MCF 10A (cell line): Measurements from ENCODE around the gene CHST11. TPM values are rescaled to one million over a fixed set of nuclear protein-coding genes. Genes with fewer than 3 reads are reported as not detected.

Experiments
- BruUV-seq: library from RNA; stranded (reverse); fragments of 400-500 nt; replicated peaks from 2 replicates; lab custom pipeline; 2021; lab: Mats Ljungman, UMichigan
- CTCF ChIA-PET: fragments of 300-600 bp; sonication (Branson Sonifier 250); formaldehyde crosslinking; extraction: SDS; loops from one replicate; lab custom pipeline; 2021; ENCODE audit warnings: antibody characterized with exemption, inconsistent platforms; lab: Yijun Ruan, JAX
- POLR2A ChIA-PET: fragments of 300-600, 350-650 bp; sonication (Branson Sonifier 250); formaldehyde crosslinking; extraction: SDS; loops from one replicate; lab custom pipeline; 2020; ENCODE audit warnings: antibody characterized with exemption, inconsistent platforms; lab: Yijun Ruan, JAX
- DNase-seq: peaks from one replicate; pipeline ENCODE4 v3.0.0-alpha.2; 2018; ENCODE audit not compliant: unreplicated experiment
- H3K27ac Mint-ChIP-seq: one replicate; pipeline ENCODE4 v1.8.0; 2022; ENCODE audit warnings: mild to moderate bottlenecking, low read depth, mixed read lengths; ENCODE audit not compliant: unreplicated experiment
- H3K27me3 Mint-ChIP-seq: one replicate; pipeline ENCODE4 v1.8.0; 2022; ENCODE audit warnings: mixed read lengths; ENCODE audit not compliant: insufficient read depth, unreplicated experiment
- H3K36me3 Mint-ChIP-seq: one replicate; pipeline ENCODE4 v1.8.0; 2022; ENCODE audit warnings: mild to moderate bottlenecking, moderate library complexity, mixed read lengths; ENCODE audit not compliant: insufficient read depth, unreplicated experiment
- H3K4me1 Mint-ChIP-seq: one replicate; pipeline ENCODE4 v1.8.0; 2022; ENCODE audit warnings: mixed read lengths; ENCODE audit not compliant: insufficient read depth, unreplicated experiment
- H3K4me3 Mint-ChIP-seq: one replicate; pipeline ENCODE4 v1.8.0; 2022; ENCODE audit warnings: mild to moderate bottlenecking, moderate library complexity, mixed read lengths; ENCODE audit not compliant: unreplicated experiment
- H3K9me3 Mint-ChIP-seq: one replicate; pipeline ENCODE4 v1.8.0; 2022; ENCODE audit warnings: mixed read lengths; ENCODE audit not compliant: unreplicated experiment
- CTCF ChIP-seq: fragments of 200-600 bp; IDR thresholded peaks from one replicate; pipeline ENCODE4 v1.8.0; 2022; ENCODE audit warnings: antibody characterized with exemption, mild to moderate bottlenecking; ENCODE audit not compliant: unreplicated experiment
- intact Hi-C: fragments of 100-400 bp; cut with micrococcal nuclease; formaldehyde crosslinking; loops from 2 replicates; pipeline ENCODE4 v1.14.1; 2022
- total RNA-seq: library from RNA; stranded (reverse); gene quantifications from 2 replicates; pipeline ENCODE4 v1.2.3, GENCODE V29; 2022

The CHST11 gene
- total RNA-seq, 1 experiment from 2014 or later = 5.3 TPM

- no peak overlapping the region for H3K4me3 Mint-ChIP-seq
- no peak overlapping the region for H3K27ac Mint-ChIP-seq
- POLR2A ChIA-PET = no interaction called here
- CTCF ChIA-PET = interaction anchor here (0.6 kb wide), 1 partner anchor 144 kb away, joined by 3 read pairs; no protein-coding TSS in a partner anchor
- no peaks in the 10 kb centered on the region for H3K36me3 Mint-ChIP-seq
- intact Hi-C loops = no loop called here
- DNase-seq = no peak
- no peaks in the 10 kb centered on the region for H3K4me1 Mint-ChIP-seq
- H3K9me3 Mint-ChIP-seq = no peaks in the 10 kb centered on the region
- no peak for TF ChIP-seq CTCF
- BruUV-seq = no TSS peak
- H3K27me3 Mint-ChIP-seq = no peaks in the 10 kb centered on the region
Measured at GRCh38 chr12:104502638-104503037, 45.9 kb downstream of the CHST11 start.

GRCh38 chr12:104503191-104503590 lies 46.4 kb downstream of the CHST11 start:
- CTCF ChIA-PET = no interaction called here
- Mint-ChIP-seq H3K4me1 (no peaks in the 10 kb centered on the region), H3K27ac (no peak overlapping the region), H3K4me3 (no peak overlapping the region), H3K27me3 (no peaks in the 10 kb centered on the region), H3K36me3 (no peaks in the 10 kb centered on the region), H3K9me3 (no peaks in the 10 kb centered on the region)
- TF ChIP-seq CTCF = no peak
- DNase-seq = no peak
- intact Hi-C loops = no loop called here
- BruUV-seq = no TSS peak
- POLR2A ChIA-PET = no interaction called here

GRCh38 chr12:104504146-104504545 lies 47.4 kb downstream of the CHST11 start:
- CTCF ChIA-PET = no interaction called here
- no TSS peak for BruUV-seq
- POLR2A ChIA-PET = no interaction called here
- no peak for DNase-seq
- Mint-ChIP-seq H3K4me1 (no peaks in the 10 kb centered on the region), H3K27me3 (no peaks in the 10 kb centered on the region), H3K9me3 (no peaks in the 10 kb centered on the region), H3K27ac (no peak overlapping the region), H3K4me3 (no peak overlapping the region), H3K36me3 (no peaks in the 10 kb centered on the region)
- intact Hi-C loops = no loop called here
- no peak for TF ChIP-seq CTCF

GRCh38 chr12:104505095-104505818 lies 48.5 kb downstream of the CHST11 start:
- Mint-ChIP-seq H3K36me3 (no peaks in the 10 kb centered on the region), H3K27me3 (no peaks in the 10 kb centered on the region), H3K9me3 (no peaks in the 10 kb centered on the region), H3K4me3 (no peak overlapping the region), H3K27ac (no peak overlapping the region), H3K4me1 (no peaks in the 10 kb centered on the region)
- intact Hi-C loops = no loop called here
- no peak for TF ChIP-seq CTCF
- no TSS peak for BruUV-seq
- ChIA-PET CTCF (interaction anchor here (0.5 kb wide), 1 partner anchor 85 kb away, joined by 4 read pairs; no protein-coding TSS in a partner anchor), POLR2A (no interaction called here)
- DNase-seq = no peak
